HG03342 (cell line): ENCODE results near the gene AP2A2.

Experiments used
- ATAC-seq: cut with Tn5 transposase; IDR thresholded peaks from one replicate; pipeline ENCODE4 v1.9.1; 2021; ENCODE audit warnings: mild to moderate bottlenecking, moderate library complexity; ENCODE audit not compliant: unreplicated experiment

The AP2A2 gene

GRCh38 chr11:924406-925157 is 1.1 kb upstream of the AP2A2 start:
- no peak for ATAC-seq

GRCh38 chr11:925158-925495 is 543 bp upstream of the AP2A2 start:
- no peak for ATAC-seq

DNA sequence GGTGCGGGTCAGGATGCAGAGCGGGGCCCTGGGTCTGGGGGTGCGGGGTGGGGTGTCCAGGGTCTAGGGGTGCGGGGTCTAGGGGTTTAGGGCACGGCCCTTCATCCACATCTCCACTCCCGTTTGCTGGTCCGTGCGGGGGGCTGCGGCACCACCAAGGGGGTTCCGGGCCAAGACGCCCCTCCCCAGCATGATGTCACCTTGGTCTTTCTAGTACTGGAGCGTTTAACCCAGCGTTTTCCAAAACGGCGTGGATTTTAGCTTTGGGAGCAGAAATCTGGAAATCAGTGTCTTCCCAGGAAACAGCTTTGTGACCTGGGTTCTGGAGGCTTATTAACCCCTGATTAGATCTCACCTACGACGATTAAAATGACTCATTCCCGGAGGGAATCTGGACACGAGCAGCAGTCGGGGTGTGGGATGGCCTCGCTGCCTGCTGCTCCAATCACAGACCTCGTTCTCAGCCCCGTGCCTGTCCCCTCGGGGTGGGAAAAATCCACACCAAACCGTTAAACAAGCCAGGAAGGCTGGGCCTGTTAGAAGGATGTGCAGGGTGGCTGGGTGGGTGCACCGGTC is 759 bp downstream of the AP2A2 start:
- ATAC-seq: no peak

DNA sequence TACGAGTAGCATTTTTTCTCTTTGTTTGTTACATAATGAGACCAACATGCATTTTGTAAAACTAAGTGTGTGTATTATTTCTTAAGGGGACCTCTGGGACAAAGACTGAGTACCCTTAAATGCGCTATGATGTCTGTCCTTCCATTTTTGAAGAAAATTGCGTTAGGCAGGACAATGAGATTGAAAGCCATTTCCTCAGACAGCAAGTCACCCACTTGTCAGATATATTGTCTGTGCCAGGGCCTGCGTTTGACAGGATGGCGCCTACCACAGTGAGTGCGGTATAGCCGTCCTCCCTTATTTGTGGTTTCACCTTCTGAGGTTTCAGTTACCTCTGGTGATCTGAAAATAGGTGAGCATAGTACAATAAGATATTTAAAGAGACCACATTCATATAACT is 2.2 kb downstream of the AP2A2 start:
- ATAC-seq: no peak

DNA sequence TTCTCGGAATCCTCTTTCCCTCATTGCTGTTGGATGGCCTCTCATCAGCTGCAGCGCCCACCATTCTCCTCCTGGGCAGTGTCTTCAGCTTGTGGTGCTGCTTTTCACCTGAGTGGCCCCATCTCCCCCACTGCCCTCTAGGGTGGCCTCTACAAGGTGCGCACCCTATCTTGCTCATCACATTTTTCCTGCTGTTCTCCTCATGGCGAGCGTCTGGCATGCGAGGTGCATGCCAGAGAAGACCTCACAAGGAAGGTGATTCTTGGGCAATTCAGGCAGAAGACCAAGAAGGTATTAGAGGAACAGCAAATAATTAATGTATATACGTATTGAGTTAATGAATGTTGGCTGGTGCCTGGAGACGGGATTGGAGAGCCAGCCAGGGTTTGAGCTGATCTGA is 3.1 kb downstream of the AP2A2 start:
- no peak for ATAC-seq

DNA sequence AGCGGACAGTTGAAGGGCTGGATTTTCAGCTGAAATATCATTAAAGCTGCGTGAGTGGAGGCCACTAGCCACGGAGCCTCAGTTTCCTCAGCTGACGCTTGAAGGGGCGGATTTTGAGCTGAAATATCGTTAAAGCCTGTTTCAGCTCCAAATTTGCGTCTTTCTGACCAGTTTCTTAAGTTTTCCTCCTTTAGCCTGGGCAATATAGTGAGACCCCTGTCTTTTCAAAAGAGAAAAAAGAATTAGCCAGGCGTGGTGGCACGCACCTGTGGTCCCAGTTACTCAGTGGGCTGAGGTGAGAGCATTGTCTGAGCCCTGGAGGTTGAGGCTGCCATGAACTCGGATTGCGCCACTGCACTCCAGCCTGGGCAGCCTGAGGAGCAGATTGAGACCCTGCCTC is 3.7 kb downstream of the AP2A2 start:
- ATAC-seq: no peak

DNA sequence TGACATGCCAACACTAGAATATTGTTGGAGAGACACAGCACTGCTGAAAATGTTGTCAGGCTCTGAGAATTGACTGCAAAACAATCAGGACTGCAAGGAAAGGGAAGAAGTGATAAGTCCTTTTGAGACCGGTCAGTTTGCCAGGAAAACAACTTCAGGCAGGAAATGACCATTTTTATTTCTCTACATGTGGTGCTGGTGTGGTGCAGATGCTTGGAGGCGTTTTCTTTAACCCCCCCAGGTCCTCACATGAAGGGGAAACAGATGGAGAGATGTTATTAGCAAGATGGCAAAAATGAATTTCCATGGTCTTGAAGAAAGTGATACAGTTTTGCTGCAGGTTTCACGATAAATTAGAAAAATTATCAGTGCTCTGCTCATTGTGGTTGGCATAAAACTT is 5.7 kb downstream of the AP2A2 start:
- ATAC-seq: no peak

DNA sequence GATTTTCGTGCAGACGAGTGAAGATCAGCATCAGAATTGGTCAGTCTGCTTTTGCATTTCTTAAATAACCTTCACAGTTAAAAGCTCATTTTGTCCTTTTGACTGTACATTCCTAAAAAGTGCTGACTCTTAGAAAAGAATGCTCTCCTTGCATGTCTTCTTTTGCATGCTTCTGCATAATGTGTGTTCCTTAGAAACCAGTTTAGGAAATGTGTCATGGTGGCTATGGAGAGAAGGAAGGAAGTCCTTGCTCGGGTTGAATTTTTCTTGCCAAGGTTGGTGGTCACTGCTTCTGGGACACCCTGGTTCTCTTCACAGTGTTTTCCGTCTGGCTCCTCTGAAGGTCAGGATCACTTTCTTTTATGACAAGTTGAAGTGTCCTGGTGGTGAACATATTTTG is 6.8 kb downstream of the AP2A2 start:
- no peak for ATAC-seq

DNA sequence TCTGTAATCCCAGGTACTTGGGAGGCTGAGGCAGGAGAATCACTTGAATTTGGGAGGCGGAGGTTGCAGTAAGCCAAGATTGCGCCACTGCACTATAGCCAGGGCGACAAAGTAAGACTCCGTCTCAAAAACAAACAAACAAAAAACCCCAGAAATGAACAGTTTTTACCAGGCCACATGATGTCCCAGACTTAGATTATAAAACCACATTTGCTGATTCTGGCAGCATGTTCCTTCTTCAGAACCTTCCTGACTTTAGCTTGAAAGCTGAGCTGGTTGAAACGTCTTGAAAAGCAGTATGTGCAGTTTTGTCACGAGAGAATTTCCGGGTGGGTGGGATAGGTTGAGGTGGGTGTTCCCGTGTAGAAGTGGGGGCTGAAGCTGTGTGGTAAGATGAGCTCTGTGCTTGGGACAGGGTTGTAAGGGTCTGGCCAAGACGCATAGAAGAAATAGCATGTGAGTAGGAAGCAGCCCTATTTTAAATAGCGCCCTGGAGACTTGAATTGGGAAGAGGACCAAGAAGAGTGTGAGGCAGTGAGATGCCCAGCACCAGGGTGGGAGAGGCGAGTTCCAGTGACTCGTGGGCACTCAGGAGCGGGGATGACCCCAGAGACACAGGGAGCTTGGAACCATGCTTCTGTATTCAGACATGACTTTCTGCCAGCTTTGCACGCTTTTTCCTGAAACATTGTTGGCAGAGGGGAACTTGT is 7.6 kb downstream of the AP2A2 start:
- ATAC-seq: no peak

GRCh38 chr11:933936-934335 is 8.3 kb downstream of the AP2A2 start:
- no peak for ATAC-seq

DNA sequence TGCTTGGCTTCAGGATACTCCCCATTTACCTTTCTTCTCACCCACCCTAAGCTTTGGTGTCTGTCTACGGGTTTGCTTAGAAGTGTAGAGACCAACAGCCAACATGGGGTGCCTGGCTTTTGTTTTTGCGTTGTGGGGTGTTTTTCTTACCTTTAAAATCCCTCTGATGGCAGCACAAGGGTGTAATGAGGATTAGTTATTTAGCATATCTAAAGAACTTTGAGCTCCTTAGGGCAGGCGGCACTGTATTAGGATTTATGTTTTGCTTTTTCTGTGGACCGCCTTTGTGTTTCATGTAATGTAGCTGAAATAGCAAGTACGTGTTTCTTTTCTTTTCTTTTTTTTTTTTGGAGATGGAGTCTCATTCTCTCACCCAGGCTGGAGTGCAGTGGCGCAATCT is 8.9 kb downstream of the AP2A2 start:
- no peak for ATAC-seq

DNA sequence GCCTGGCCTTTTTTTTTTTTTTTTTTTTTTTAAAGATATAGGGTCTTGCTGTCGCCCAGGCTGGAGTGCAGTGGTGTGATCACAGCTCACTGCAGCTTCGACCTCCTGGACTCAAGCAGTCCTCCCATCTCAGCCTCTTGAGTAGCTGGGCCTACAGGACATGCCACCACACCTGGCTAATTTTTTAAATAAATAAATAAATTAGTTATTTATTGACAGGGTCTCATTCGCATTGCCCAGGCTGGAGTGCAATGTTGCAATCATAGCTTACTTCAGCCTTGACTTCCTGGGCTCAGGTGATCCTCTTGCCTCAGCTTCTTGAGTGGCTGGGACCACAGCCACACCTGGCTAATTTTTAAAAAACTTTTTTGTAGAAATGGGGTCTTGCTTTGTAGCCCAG is 10.5 kb downstream of the AP2A2 start:
- ATAC-seq: no peak

- no peak for ATAC-seq
Measured at GRCh38 chr11:937841-938261, 12.2 kb downstream of the AP2A2 start.

DNA sequence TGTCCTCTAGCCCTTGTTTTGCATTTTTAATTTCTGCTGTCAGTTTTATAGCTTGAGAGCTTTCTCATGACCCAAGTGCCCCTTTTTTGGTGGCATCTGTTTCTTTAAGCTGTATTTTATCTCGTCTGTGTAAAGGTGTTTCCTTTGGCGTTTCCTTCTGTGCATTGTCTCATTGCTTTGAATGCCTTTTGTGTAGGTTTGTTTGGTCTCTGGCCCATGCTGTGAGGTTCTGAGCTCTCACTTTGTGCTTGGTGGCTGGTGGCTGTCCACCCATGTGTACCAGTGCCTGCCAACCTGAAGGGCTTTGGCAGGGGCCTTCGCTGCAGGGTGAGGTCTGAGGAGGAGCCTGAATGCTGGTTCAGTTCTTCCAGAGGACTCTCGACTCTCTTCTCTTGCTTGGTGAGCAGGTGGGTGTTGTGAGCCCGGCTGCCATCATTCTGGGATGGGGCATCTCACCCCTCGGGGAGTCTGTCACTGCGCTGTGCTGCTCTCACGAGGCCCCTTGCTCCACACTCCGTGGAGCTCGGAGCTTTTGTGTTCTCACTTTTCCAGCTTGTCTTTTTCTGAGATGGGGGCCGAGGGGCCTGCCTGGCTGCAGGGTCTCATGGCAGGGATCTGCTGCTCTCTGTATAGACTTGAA is 14.9 kb downstream of the AP2A2 start:
- no peak for ATAC-seq

DNA sequence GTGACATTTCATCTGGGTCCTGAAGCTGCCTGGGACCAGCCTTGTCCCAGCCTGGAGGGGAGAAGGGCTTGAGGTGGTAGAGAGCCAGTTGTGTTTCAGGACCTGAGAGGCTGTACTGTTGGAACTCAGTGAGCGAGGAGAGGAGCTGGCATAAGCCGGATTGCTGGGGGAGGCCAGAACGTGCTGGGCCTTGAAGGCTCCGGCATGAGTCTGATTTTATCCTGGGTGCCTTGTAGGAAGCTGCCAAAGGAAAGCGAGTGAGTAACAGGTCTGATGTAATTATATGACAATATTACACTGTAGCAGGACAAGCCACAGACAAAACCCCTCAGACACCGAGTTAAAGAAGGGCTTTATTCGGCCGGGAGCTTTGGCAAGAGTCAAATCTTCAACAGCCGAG is 17.2 kb downstream of the AP2A2 start:
- ATAC-seq: no peak

DNA sequence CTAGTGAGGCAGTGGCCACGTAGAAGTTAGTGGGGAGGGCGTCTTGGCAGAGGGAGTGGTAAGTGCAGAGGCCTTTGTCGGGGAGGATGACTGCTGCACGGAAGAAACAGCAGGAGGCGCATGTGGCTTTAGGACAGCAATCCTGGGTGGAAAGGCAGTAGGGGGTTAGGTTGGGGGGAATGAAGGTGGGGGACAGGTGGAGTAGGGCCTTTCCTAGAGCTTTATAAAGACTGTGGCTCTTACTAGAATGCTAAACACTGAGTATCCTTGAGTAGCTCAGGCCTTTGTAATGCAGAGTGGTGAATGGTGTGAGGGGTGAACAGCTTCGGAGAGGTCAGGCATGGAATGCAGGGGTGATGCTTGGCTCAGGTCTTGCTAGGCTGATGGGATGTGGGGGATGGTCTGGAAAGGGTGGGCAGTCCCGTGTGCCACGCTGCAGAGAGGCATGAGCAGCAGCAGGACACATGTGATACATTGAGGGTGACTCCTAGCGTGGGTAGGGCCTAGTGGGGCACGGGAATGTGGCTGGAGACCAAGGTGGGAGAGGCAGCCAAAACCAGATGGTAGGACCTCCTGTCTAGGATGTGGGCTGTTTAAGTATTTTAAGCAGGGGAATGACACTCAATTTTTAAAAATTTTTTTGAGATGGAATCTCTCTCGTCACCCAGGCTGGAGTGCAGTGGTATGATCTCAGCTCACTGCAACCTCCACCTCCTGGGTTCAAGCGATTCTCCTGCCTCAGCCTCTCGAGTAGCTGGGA is 19.2 kb downstream of the AP2A2 start:
- no peak for ATAC-seq

DNA sequence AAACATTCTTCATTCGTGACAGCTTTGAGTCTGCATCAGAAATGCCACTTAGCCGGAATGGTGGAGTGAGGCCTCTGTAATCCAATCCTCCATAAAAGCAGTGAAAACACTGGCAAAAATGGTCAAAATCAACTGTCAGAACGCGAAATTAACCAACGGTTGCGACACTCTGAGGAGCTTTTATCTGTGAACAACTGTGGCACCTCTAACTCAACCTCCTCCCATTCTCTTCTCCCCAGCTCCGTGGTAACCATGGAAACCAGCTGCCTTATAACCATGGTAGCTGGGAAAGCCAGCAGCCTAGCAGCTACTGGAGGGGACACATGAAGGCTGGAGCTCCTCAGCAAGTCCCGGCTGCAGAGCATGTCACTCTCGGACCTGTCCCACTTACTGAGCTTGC is 20.3 kb downstream of the AP2A2 start:
- no peak for ATAC-seq

GRCh38 chr11:947744-948143 is 22.1 kb downstream of the AP2A2 start:
- ATAC-seq: no peak

GRCh38 chr11:951507-951906 is 25.8 kb downstream of the AP2A2 start:
- no peak for ATAC-seq

DNA sequence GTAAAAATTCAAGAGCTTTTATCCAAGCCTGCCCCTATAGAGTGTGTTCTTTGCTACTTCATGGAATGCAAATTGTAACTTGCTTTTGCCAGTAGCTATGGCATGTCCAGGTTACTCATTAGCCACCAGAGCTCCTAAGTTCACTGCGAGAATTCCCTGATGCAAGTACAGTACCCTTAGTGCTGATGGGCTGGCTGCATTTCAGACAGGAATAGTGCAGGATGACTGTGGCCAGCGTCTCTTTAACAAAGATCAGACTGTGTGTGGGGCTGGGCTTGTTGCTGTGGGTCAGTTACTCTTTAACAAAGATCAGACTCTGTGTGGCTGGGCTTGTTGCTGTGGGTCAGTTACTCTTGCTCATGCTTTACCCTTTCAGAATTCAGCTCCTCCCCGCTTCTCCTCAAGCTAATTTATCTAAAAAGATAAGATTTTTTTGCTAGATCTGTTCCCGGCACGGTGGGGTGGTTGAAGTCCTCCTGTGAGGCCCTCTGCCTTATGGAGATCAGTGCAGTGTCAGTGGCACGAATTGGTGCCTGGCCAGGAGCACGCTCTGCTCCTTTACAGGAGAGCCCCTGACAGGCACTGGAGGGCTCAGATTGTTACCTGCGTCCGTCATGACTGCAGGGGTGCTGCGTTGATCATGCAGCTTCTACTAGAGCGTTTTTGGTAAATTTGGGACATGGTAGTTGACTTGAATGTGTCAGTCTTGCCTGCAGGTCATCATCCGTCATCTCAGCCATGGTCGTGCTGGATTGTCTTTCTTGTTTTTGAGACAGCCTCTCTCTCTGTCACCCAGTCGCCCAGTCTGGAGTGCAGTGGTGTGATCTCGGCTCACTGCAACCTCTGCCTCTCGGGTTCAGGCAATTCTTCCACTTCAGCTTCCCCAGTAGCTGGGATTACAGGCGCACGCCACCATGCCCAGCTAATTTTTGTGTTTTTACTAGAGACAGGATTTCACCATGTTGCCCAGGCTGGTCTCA is 27.0 kb downstream of the AP2A2 start:
- ATAC-seq: no peak
